Stimulated activated CD8-positive, alpha-beta memory T cell treated with anti-CD3 and anti-CD28 coated beads, Interleukin-7, amount 100 ng/mL, for 4 hours (primary cell): Measurements from ENCODE around the gene DNAH10.
"Not testable (repeated sequence)": the region's sequence is repeated elsewhere in the genome, so short reads cannot be mapped to it uniquely, and the experiment has no call there.

Source experiments
- DNase-seq, 2 donors: peaks; one replicate each; pipeline ENCODE4 v3.0.0-alpha.2; 2020; ENCODE audit warnings: low read depth in 2 of 2

DNAH10 gene

DNA sequence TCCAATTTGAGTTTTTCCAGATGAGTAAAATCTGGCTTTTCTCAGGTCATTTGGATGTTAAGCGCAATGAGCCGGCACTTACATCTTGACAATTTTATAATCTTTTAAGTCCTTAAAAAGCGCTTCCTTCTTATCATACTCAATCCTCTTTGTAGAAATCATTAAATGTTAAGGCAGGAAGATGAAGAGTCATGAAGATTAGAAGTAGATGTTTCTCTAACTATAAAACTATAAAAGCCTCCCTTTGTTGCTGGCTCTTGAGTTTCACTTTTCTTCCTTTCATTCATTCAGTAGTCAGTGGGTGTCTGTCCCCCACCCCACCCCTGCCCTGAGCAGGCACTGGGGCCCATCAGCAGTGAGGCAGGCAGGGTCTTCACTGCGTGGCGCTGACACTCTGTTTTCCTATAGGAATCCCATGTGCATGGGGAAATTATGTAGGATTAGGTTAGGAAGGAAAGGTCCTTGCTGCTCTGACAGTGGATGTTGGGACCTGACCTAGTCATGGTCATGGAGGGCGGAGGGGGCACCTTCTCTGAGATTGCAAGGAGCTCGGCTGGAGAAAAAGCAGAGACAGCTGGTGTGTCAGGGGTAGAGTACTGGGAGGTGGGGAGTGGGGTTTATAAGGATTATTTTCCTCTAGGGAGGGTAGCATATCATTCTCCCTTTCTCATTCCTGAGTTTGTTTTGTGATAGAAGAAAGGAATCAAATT is 144.8 kb downstream of the DNAH10 start:
- DNase-seq, result no peak

DNA sequence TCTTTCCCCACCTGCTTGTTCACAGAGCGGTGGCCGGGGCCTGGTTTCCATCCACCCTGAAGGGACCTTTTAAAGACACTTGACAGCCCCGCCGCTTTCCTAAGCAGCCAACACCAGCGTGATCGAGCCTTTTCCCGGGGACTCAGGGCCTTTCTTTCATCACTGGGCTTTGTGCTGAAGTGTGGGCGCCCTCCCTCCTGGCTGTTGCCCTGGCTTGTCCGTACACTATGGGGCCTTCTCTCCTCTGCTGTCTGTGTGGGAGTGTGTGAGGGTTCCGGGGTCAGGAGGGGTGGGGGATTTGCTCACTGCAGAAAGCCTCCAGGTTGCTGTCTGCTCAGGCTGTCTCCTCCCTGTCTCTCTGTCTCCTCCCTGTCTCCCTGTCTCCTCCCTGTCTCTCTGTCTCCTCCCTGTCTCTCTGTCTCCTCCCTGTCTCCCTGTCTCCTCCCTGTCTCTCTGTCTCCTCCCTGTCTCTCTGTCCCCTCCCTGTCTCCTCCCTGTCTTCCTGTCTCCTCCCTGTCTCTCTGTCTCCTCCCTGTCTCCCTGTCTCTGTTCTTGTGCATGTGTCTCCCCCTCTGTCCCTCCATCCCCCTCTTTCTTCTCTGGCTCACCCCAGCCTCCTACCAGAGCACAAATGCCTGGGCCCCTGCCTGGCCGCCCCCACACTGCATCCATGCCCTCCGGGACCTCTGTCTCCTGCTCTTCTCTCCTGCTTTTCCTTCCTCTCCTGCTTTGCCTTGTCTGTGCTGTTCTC is 145.8 kb downstream of the DNAH10 start:
- DNase-seq, result no peak

DNA sequence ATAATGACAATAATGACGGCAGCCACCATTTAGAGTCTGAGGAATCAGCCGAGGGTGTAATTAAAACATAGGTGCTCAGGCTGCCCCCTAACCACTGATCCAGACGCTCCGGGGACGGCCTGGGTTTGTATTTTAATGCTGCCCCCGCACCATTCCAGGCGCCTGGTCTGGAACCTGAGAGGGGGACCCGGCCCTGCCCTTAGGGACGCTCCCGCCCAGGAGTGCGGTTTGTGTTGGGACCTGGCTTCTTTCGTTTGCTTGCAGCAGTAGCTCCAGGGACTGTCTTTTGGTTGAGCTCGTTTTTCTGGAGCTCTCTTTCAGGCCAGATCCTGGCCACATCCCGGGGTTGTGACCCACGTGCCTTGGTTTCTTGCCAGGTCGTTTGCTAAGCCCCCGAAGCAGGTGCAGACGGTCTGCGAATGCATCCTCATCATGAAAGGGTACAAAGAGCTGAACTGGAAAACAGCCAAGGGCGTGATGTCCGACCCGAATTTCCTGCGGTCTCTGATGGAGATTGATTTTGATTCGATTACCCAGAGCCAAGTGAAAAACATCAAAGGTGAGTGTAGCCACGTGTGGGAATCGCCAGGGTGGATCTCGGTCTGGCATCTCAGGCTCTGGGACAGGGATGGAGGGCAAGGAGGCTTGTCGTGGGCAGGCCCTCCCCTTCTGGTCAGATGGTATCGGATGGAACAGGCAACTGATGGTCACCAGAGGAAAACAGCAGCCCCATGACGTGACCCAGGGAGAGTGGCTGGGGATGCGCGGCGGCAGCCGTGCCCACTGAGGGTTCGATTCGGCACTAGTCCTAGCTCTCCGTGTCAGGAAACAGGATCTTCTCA is 147.0 kb downstream of the DNAH10 start:
- DNase-seq, result no peak

DNA sequence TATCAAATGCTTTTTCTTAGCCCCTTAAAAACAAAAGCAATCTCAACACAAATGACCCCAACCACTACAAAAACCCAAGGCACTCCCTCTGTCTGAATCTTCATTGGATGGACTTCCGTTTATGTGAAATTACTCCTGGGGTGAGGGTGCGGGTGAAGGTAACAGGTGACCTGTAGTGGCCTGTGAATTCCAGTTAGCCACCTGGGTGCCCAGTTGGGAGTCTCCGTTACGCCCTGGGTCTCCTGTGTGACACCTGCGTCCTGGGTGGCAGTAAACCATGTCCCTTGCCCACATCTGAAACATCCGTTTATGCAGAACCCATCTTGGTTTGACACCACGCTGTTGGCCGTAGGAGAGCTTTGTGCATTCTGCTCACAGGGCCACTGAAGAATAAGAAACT is 148.0 kb downstream of the DNAH10 start:
- no peak for DNase-seq

DNA sequence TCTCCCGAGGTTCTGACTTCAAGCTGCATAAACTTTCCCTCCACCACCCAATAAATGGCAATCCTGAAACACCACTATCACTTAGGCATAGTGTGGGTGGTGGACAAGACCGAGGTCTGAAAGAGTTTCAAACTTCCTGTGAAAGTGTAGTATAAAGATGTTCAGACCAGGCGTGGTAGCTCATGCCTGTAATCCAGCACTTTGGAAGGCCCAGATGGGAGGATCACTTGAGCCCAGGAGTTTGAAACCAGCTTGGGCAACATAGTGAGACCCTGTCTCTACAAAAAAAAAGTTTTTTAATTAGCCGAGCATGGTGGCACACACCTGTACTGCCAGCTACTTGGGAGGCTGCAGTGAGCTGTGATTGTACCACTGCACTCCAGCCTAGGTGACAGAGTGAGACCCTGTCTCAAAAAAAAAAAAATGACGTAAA is 148.7 kb downstream of the DNAH10 start:
- DNase-seq, result no peak

DNA sequence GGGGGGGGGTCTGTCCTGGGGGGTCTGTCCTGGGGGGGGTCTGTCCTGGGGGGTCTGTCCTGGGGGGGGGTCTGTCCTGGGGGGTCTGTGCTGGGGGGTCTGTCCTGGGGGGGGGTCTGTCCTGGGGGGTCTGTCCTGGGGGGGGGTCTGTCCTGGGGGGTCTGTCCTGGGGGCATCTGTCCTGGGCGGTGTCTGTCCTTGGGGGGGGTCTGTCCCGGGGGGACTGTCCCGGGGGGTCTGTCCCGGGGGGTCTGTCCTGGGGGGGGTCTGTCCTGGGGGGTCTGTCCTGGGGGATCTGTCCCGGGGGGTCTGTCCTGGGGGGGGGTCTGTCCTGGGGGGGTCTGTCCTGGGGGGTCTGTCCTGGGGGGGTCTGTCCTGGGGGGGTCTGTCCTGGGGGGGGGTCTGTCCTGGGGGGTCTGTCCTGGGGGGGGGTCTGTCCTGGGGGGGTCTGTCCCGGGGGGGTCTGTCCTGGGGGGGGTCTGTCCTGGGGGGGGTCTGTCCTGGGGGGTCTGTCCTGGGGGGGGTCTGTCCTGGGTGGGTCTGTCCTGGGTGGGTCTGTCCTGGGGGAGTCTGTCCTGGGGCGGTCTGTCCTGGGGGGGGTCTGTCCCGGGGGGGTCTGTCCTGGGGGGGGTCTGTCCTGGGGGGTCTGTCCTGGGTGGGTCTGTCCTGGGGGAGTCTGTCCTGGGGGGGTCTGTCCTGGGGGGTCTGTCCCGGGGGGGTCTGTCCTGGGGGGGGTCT is 149.7 kb downstream of the DNAH10 start:
- DNase-seq, result not testable (repeated sequence)

DNA sequence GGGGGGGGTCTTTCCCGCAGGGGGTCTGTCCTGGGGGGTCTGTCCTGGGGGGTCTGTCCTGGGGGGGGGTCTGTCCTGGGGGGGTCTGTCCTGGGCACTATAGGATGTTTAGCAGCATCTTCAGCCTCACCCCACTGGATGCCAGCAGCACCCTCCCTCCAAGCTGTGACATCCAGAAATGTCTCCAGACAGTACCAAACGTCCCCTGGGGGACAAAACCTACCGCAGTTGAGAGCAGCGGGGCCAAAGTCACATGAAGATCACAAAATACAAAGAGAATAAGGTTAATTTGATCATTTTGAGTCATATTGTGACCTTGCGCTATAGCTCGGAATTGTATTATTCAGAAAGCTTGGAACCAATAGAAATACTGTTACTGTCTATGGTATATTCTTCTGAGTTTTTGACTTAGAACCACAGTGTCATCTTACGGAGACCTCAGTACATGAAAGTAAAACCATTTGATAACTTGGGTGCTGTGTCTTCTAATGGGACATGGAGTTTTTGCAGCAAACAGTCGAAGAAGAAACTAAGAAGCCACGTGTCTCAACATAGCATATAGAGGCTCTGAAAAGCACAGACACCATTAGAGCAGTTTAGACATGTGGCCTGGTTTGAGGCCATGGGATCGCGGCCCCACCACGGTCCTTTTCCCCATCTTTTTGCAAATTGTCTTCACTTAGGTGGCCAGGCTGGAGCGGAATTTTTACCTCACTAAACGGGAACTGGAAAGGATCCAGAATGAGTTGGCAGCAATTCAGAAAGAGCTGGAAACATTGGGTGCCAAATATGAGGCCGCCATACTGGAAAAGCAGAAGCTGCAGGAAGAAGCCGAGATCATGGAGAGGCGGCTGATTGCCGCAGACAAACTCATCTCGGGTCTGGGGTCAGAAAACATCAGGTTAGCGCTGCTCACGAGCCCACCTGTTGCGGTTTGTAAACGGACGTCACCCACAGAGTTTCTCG is 150.6 kb downstream of the DNAH10 start:
- no peak for DNase-seq

DNA sequence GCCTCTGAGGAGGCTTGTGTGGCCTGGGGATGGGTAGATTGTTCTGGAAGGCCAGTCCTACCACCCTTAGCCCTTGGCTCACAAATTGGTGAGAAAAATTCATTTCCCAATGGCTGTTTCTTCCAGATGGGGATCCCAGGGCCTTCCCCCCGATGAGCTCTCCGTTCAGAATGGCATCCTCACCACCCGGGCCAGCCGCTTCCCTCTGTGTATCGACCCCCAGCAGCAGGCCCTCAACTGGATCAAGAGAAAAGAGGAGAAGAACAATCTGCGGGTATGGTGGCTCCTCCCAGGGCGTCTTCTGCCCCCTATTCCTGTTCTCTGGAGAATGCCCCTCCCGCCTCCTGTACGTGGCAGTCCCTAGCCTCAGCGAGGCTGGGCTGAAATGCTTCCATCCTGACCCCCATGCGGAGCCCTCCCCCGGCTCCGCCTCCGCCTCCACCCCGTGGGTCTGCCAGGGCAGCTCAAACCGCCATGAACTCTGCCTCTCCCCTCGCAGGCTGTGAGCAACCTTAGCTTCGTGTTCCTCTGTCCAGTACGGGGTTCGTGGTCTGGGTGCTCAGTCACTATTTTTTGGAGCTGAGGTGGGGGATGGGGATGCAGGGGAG is 152.7 kb downstream of the DNAH10 start:
- DNase-seq, result no peak

DNA sequence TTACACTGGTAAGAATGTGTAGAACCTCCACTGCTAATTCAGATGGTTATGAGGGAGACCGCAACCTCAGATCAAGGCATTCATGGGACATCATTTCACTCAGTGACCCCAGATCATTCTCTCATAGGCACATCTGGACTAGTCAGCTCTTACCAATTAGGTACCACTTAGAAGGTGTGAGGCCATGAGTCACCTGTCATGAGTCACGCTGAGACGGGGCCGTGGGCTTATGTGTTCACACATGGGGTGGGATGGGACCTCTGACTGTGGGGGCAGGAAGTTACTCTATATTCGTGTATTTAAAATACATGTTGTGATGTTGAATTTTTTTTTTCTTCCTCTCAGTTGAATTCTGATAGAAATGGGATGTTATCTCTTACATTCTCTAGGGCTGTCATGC is 154.6 kb downstream of the DNAH10 start:
- DNase-seq, result peak; percentile 73 to 75

DNA sequence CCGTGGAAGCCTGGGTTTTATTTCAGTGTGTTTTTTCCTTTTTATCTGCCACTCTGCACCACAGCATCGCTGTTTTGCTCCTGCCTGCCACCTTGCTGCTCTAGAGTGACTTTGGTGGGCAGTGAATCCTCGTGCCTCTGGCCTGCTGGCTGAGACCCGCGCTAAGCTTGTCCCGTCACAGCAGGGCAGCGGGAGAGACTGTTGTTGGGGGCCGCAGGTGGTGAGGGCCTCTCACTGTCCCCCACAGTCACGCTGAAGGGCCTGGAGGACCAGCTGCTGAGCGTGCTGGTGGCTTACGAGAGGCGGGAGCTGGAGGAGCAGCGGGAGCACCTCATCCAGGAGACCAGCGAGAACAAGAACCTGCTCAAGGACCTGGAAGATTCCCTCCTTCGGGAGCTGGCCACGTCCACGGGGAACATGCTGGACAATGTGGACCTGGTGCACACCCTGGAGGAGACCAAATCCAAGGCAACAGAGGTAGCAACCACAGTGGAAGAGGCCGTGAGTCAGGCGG is 155.3 kb downstream of the DNAH10 start:
- no peak for DNase-seq

DNA sequence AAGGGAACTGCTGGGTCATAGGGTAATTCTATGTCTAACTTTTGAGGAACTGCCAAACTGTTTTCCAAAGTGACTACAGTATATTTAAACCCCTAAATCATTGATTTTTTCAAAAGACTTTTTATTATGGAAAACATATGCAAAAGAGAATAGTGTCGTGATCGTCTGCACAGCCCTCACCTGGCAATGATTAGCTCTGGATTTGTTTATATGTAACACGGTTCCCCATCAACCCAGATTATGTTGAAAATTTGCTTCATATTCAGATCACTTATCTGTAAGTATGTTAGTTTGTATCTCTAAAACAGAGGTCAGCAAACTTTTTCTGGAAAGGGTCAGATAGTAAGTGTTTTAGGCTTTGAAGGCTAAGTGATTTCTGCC is 157.9 kb downstream of the DNAH10 start:
- no peak for DNase-seq

DNA sequence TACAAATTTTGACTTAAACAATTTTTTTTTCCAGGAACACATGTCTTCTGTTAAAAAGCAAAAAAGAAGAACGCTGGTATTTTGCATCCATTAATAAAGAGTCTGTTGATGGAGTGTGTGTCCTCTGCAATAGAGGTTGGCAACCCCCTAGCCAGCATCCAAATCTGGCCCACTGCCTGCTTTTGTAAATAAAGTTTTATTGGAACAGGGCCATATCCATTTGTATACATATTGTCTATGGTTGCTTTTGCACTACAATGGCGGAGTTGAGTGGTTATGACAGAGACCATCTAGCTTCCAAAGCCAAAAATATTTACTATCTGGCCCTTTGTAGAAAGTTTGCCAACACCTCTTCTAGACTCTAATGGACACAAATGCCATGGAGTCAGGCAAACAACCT is 160.9 kb downstream of the DNAH10 start:
- DNase-seq, result no peak

DNA sequence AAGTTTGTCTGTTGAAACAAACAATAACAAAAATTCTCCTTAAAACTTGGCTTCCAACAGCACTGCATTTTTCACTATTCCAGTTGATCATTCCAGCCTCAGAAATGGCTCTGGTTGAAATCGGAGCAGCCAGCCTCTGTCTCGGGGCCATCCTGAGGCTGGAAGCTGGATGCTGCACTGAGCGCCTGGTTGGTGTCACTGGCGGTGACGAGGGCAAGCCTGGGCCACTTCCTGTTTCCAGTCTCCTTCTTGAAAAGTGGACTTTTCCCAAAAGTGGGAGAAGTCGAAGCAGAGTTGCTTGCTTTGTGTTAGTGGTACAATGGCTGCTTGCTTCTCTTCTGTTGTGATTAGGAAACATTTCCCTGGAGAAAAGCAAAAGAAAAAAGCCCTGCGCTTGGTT is 161.8 kb downstream of the DNAH10 start:
- DNase-seq, result no peak

DNA sequence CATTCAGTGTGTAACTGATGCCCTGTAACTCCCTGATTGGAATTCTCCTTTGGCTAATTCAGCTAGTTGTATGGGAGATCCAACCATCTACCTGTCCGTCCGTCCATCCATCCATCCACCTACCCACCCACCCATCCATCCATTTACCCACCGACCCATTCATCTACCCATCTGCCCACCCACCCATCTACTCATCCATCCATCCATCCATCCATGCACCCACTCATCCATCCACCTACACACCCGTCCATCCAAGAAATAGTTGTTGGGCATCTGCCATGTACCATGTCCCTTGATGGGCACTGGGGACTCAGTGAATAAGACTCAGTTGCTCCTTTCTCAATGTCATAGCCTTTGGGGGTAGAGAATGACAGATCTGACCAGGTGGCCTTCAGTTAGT is 162.4 kb downstream of the DNAH10 start:
- no peak for DNase-seq

DNA sequence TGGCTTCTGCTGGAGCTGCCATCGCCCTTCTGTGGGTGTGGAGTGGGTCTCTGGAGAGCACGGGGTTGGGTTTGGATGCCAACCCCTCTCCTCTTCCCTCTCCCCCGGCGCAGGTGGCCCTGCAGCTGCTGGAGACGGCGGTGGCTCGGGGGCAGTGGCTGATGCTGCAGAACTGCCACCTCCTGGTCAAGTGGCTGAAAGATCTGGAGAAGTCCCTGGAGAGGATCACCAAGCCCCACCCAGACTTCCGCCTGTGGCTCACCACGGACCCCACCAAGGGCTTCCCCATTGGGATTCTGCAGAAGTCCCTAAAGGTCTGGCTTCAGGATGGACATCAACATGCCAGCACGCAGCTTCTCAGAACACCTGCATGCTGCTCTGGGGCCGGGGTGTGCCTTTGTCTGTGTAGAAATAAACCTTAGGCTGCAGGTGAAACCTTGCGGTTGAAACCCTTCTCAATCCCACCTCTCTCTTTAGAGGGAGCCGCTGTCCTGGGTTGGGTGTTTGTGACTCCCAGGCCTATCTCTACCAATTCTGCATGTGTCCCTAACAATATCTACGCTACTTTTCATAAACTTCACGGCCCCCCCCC is 166.3 kb downstream of the DNAH10 start:
- DNase-seq, result no peak

DNA sequence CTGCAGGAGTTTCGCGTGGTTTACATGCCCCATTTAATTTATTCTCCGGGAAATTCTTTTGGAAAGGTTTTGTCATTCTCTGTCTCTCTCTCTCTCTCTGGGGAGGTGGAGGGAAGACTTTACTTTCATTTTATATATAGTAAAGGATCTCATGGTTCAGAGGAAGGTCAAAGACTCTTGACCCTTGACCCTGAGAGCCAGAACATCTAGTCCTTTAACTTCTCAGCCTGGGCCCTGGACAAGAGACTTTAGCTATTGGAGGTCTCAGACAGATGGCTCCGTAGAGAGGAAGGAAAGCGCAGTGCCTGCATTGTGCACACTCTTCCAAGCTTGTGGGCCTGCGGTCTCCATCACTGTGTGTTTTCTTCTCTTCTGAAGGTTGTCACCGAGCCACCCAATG is 166.8 kb downstream of the DNAH10 start:
- DNase-seq, result no peak

DNA sequence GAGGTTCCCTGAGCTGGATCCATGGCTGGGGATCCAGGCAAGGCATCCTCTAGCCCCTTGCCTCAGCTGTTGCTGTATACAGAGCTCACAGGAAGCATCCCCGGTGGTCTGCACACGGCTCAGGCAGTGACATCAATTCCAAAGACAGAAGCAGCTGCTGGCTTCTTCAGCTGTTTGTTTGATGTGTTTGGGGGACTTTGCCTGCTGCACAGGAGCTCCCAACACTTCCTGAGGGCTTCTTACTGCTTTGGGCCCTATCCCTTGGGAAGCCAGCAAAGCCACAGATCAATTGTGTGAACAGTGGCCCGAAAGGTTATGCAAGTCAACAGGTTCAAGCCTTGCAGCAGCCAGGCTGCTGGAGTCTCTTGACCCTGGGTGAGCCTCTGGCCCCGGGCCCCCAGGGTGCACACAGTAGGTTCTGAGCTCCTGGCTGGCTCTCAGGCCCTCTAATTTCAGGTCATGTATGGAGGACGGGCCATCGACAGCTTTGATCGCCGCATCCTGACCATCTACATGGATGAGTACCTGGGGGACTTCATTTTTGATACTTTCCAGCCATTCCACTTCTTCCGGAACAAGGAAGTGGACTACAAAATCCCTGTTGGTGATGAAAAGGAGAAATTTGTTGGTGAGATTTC is 168.0 kb downstream of the DNAH10 start:
- DNase-seq, result no peak

DNA sequence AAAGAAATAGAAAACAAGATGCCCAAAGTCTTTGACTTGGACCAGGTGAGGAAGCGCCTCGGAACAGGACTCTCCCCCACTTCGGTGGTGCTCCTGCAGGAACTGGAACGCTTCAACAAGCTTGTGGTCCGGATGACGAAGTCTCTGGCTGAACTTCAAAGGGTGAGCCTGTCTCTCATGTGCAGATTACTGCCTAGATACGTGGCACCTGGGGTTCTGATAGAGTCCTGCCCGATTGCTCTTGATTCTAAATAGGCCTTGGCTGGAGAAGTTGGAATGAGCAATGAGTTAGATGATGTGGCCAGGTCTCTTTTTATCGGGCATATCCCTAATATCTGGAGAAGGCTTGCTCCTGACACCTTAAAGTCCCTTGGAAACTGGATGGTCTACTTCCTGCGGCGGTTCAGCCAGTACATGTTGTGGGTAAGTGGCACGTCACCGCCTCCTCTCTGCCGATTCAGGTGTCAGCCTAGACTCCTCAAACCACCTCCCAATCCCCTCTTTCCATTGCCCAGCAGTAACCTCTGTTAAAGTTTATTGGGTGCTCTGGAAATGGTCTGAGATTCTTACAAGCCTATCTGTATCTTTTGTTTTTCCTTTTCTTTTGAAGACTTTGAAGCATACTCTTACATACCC is 169.7 kb downstream of the DNAH10 start:
- no peak for DNase-seq

DNA sequence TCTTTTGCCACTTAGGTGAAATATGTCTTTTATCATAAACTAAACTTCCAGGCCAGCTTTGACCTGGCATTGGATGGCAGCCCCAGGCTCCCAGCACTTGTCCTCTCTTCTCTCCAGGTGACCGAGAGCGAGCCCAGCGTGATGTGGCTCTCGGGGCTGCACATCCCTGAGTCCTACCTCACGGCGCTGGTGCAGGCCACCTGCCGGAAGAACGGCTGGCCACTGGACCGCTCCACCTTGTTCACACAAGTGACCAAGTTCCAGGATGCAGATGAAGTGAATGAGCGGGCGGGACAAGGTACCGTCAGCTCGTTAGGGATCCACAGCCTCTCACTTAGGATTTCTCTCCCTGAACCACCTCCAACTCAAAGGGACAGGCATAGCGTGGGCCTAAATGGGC is 171.1 kb downstream of the DNAH10 start:
- DNase-seq, result no peak
